GM12875 (cell line): ENCODE data around the gene PRB4.

ENCODE experiments used
- H3K4me3 ChIP-seq: one replicate; pipeline ENCODE4 v1.5.1; 2011; ENCODE audit warnings: low read depth, low read length, control low read depth
- CTCF ChIP-seq: IDR thresholded peaks from 2 replicates; pipeline ENCODE4 v1.5.1; 2011; ENCODE audit warnings: low read depth, mild to moderate bottlenecking, control low read depth, inconsistent platforms, low read length, moderate library complexity, borderline replicate concordance; ENCODE audit not compliant: insufficient read depth

The PRB4 gene

GRCh38 chr12:11273449-11273848 lies 36.8 kb downstream of the PRB4 start:
- no peak for TF ChIP-seq CTCF
- no peak overlapping the region for H3K4me3 ChIP-seq

- TF ChIP-seq CTCF, result no peak
- H3K4me3 ChIP-seq, result no peak within 1 kb of the TSS
Observed at GRCh38 chr12:11269607-11270006, 40.6 kb downstream of the PRB4 start, which contains the start of gene PRB3. PRB3 (minus strand) TSS chr12:11269707; CDS start chr12:11269669, 38 bp downstream.

GRCh38 chr12:11264501-11264900 lies 45.7 kb downstream of the PRB4 start:
- no peak overlapping the region for H3K4me3 ChIP-seq
- no peak for TF ChIP-seq CTCF
